ENCODE data around the gene CRYGA.
"Not testable (repeated sequence)": the region's sequence is repeated elsewhere in the genome, so short reads cannot be mapped to it uniquely, and the experiment has no call there.

The CRYGA gene

GRCh38 chr2:208136716-208137094 is 26.7 kb downstream of the CRYGA start:
- Histone ChIP-seq H3K9ac (ENCODE audit: low read depth, low read length) (no peak overlapping the region), H3K27ac (ENCODE audit: low read length) (no peak overlapping the region)

GRCh38 chr2:208135794-208136715 is 27.3 kb downstream of the CRYGA start:
- H3K36me3 ChIP-seq (ENCODE audit: insufficient read depth, low read depth, low read length) = no peaks in the 10 kb centered on the region
- peaks cover 5% of the 10 kb centered on the region for H3K9me3 ChIP-seq (ENCODE audit: insufficient read depth, low read depth, low read length)
- no peaks in the 10 kb centered on the region for H3K27me3 ChIP-seq (ENCODE audit: insufficient read depth, low read length)
- H3K4me3 ChIP-seq (ENCODE audit: low read length) = no peak overlapping the region
- H3K4me1 ChIP-seq (ENCODE audit: insufficient read depth, low read length) = no peaks in the 10 kb centered on the region
- H3K9ac ChIP-seq (ENCODE audit: low read depth, low read length) = no peak overlapping the region
- no peak overlapping the region for H3K27ac ChIP-seq (ENCODE audit: low read length)

More at GRCh38 chr2:208136716-208137094, 26.7 kb downstream of the CRYGA start:
- Histone ChIP-seq H3K36me3 (ENCODE audit: insufficient read depth, low read depth, low read length) (no peaks in the 10 kb centered on the region), H3K27me3 (ENCODE audit: insufficient read depth, low read length) (no peaks in the 10 kb centered on the region), H3K4me3 (ENCODE audit: low read length) (no peak overlapping the region), H3K9me3 (ENCODE audit: insufficient read depth, low read depth, low read length) (peaks cover 5% of the 10 kb centered on the region), H3K4me1 (ENCODE audit: insufficient read depth, low read length) (no peaks in the 10 kb centered on the region)

GRCh38 chr2:208134928-208135586 is 28.3 kb downstream of the CRYGA start:
- Histone ChIP-seq H3K9me3 (ENCODE audit: insufficient read depth, low read depth, low read length) (peaks cover 5% of the 10 kb centered on the region), H3K27ac (ENCODE audit: low read length) (no peak overlapping the region), H3K4me3 (ENCODE audit: low read length) (no peak overlapping the region), H3K4me1 (ENCODE audit: insufficient read depth, low read length) (no peaks in the 10 kb centered on the region), H3K9ac (ENCODE audit: low read depth, low read length) (no peak overlapping the region), H3K36me3 (ENCODE audit: insufficient read depth, low read depth, low read length) (no peaks in the 10 kb centered on the region), H3K27me3 (ENCODE audit: insufficient read depth, low read length) (no peaks in the 10 kb centered on the region)

GRCh38 chr2:208130712-208131110 is 32.7 kb downstream of the CRYGA start:
- no peaks in the 10 kb centered on the region for H3K27me3 ChIP-seq (ENCODE audit: insufficient read depth, low read length)
- H3K36me3 ChIP-seq (ENCODE audit: insufficient read depth, low read depth, low read length) = no peaks in the 10 kb centered on the region
- no peaks in the 10 kb centered on the region for H3K4me1 ChIP-seq (ENCODE audit: insufficient read depth, low read length)
- H3K9me3 ChIP-seq (ENCODE audit: insufficient read depth, low read depth, low read length) = no peaks in the 10 kb centered on the region
- H3K4me3 ChIP-seq (ENCODE audit: low read length) = no peak overlapping the region
- no peak overlapping the region for H3K9ac ChIP-seq (ENCODE audit: low read depth, low read length)
- no peak overlapping the region for H3K27ac ChIP-seq (ENCODE audit: low read length)

- no peak within 1 kb of the TSS for H3K9ac ChIP-seq (ENCODE audit: low read depth, low read length)
- no peaks in the 10 kb centered on the region for H3K36me3 ChIP-seq (ENCODE audit: insufficient read depth, low read depth, low read length)
These were observed 33.4 kb downstream of the CRYGA start, which contains the start of gene CRYGC for GRCh38 chr2:208129744-208130711. Gene CRYGC, minus strand, starts transcription at chr2:208129828. Its CDS starts 36 bp downstream, at chr2:208129792.

GRCh38 chr2:208128136-208128535 is 35.3 kb downstream of the CRYGA start:
- Histone ChIP-seq H3K27me3 (ENCODE audit: insufficient read depth, low read length) (no peaks in the 10 kb centered on the region), H3K9ac (ENCODE audit: low read depth, low read length) (no peak overlapping the region), H3K27ac (ENCODE audit: low read length) (no peak overlapping the region), H3K9me3 (ENCODE audit: insufficient read depth, low read depth, low read length) (no peaks in the 10 kb centered on the region), H3K4me1 (ENCODE audit: insufficient read depth, low read length) (no peaks in the 10 kb centered on the region), H3K36me3 (ENCODE audit: insufficient read depth, low read depth, low read length) (no peaks in the 10 kb centered on the region), H3K4me3 (ENCODE audit: low read length) (no peak overlapping the region)

More at GRCh38 chr2:208129744-208130711, 33.4 kb downstream of the CRYGA start, which contains the start of gene CRYGC:
- Histone ChIP-seq H3K4me1 (ENCODE audit: insufficient read depth, low read length) (no peaks in the 10 kb centered on the region), H3K27ac (ENCODE audit: low read length) (no peak within 1 kb of the TSS), H3K27me3 (ENCODE audit: insufficient read depth, low read length) (no peaks in the 10 kb centered on the region), H3K4me3 (ENCODE audit: low read length) (no peak within 1 kb of the TSS), H3K9me3 (ENCODE audit: insufficient read depth, low read depth, low read length) (no peaks in the 10 kb centered on the region)

GRCh38 chr2:208127090-208127489 is 36.3 kb downstream of the CRYGA start:
- Histone ChIP-seq H3K36me3 (ENCODE audit: insufficient read depth, low read depth, low read length) (no peaks in the 10 kb centered on the region), H3K27me3 (ENCODE audit: insufficient read depth, low read length) (no peaks in the 10 kb centered on the region), H3K9ac (ENCODE audit: low read depth, low read length) (no peak overlapping the region), H3K9me3 (ENCODE audit: insufficient read depth, low read depth, low read length) (no peaks in the 10 kb centered on the region), H3K27ac (ENCODE audit: low read length) (no peak overlapping the region), H3K4me3 (ENCODE audit: low read length) (no peak overlapping the region), H3K4me1 (ENCODE audit: insufficient read depth, low read length) (no peaks in the 10 kb centered on the region)

- Histone ChIP-seq H3K27ac (ENCODE audit: low read length) (no peak overlapping the region), H3K4me1 (ENCODE audit: insufficient read depth, low read length) (no peaks in the 10 kb centered on the region), H3K9ac (ENCODE audit: low read depth, low read length) (no peak overlapping the region), H3K4me3 (ENCODE audit: low read length) (no peak overlapping the region), H3K36me3 (ENCODE audit: insufficient read depth, low read depth, low read length) (no peaks in the 10 kb centered on the region), H3K27me3 (ENCODE audit: insufficient read depth, low read length) (no peaks in the 10 kb centered on the region), H3K9me3 (ENCODE audit: insufficient read depth, low read depth, low read length) (no peaks in the 10 kb centered on the region)
These were observed 38.1 kb downstream of the CRYGA start for GRCh38 chr2:208125251-208125650.

GRCh38 chr2:208124013-208124715 is 39.2 kb downstream of the CRYGA start, which contains the start of gene CRYGD:
Gene CRYGD, minus strand, starts transcription at chr2:208124524. Its CDS starts 51 bp downstream, at chr2:208124473.
- H3K36me3 ChIP-seq (ENCODE audit: insufficient read depth, low read depth, low read length); H3K9ac ChIP-seq (ENCODE audit: low read depth, low read length); H3K27ac ChIP-seq (ENCODE audit: low read length); H3K9me3 ChIP-seq (ENCODE audit: insufficient read depth, low read depth, low read length); H3K27me3 ChIP-seq (ENCODE audit: insufficient read depth, low read length); H3K4me1 ChIP-seq (ENCODE audit: insufficient read depth, low read length); H3K4me3 ChIP-seq (ENCODE audit: low read length): not testable (repeated sequence)

GRCh38 chr2:208122248-208122647 is 41.1 kb downstream of the CRYGA start:
- no peak overlapping the region for H3K9ac ChIP-seq (ENCODE audit: low read depth, low read length)
- no peaks in the 10 kb centered on the region for H3K27me3 ChIP-seq (ENCODE audit: insufficient read depth, low read length)

GRCh38 chr2:208118918-208119317 is 44.5 kb downstream of the CRYGA start:
- Histone ChIP-seq H3K27ac (ENCODE audit: low read length) (no peak overlapping the region), H3K36me3 (ENCODE audit: insufficient read depth, low read depth, low read length) (no peaks in the 10 kb centered on the region), H3K9me3 (ENCODE audit: insufficient read depth, low read depth, low read length) (no peaks in the 10 kb centered on the region), H3K4me1 (ENCODE audit: insufficient read depth, low read length) (no peaks in the 10 kb centered on the region), H3K27me3 (ENCODE audit: insufficient read depth, low read length) (no peaks in the 10 kb centered on the region), H3K4me3 (ENCODE audit: low read length) (no peak overlapping the region), H3K9ac (ENCODE audit: low read depth, low read length) (no peak overlapping the region)

More at GRCh38 chr2:208122248-208122647, 41.1 kb downstream of the CRYGA start:
- H3K4me3 ChIP-seq (ENCODE audit: low read length) = no peak overlapping the region
- H3K9me3 ChIP-seq (ENCODE audit: insufficient read depth, low read depth, low read length) = no peaks in the 10 kb centered on the region
- H3K36me3 ChIP-seq (ENCODE audit: insufficient read depth, low read depth, low read length) = no peaks in the 10 kb centered on the region
- H3K27ac ChIP-seq (ENCODE audit: low read length) = no peak overlapping the region
- no peaks in the 10 kb centered on the region for H3K4me1 ChIP-seq (ENCODE audit: insufficient read depth, low read length)

Measured in iPS-20b (cell line).